DMS79 treated with DMSO at 0.1 percent for 48 hours (cell line): ENCODE data around the gene GATC.

Source experiments
- DNase-seq: peaks from one replicate; lab custom pipeline; 2025; lab: John Stamatoyannopoulos, UW

GATC gene

DNA sequence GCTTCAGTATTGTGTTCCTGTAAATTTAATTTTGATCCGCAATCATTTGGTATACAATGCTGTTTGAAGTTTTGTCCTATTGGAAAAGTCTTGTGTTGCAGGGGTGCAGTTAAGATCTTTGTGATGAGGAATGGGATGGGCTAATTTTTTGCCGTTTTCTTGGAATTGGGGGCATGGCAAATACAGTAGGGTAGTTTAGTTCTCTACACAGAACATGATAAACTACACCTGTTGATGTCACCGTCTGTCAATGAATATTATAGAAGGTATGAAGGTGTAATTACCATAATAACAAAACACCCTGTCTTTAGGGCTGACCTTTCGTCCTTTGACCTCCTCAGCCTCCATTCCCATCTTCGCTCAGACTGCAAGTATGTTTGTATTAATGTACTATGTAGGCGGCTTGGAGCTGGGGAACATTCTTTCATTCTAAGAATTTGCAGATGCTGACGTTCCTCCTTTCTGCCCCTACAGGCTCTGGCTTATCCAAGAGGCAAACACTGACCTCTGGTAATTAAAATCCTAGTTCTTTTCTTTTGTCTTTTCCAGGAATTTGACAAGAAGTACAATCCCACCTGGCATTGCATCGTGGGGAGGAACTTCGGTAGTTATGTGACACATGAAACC is 51.4 kb downstream of the GATC start:
- no peak for DNase-seq

DNA sequence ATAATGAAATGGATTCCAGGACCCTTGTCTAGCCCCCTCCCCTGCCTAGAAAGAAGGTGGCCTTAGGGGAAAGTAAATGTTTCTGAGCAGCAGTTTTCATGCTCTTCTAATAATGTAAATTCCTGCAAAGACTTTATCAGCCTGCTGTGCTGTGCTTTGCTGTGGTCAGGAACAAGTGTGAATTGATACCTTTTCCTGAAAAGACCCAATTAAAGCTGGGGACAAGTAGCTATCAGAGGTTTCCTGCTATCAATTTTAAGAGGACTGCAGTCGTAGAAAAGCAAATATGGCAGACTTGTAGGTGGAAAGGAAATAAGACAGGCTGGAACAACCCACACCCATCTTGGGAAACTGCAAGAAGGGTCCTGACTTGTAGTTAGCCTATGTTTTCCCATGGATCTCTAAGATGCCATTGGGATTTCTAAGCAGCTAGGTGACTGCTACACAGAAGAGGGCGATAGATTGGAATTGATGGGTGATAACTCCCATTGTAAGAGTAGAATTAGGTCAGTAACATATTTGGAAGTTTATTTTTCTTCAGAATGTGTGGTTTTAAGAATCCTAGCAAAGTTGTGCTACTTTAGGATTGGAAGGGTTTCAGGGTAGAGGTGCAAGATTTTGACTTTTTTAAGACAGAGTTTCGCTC is 52.7 kb downstream of the GATC start:
- no peak for DNase-seq

DNA sequence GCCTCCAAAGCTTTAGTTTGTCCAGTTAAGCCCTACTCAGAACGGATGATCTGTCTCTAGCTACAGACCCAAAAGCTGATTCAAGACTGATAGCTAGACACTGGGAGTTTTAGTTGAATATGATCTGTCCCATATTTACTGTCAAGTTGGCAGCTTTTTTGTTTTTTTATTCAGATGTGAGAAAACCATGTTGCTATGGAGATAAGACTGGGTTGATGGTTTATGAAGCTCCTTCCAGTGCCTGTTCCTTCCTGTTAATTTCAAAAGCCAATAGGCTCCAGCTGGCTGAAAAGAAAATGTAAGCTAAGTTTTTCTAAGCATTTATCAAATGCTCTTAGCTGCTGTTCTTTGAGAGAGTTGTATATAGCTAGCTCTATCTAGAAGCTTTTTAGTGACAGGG is 54.3 kb downstream of the GATC start:
- no peak for DNase-seq

DNA sequence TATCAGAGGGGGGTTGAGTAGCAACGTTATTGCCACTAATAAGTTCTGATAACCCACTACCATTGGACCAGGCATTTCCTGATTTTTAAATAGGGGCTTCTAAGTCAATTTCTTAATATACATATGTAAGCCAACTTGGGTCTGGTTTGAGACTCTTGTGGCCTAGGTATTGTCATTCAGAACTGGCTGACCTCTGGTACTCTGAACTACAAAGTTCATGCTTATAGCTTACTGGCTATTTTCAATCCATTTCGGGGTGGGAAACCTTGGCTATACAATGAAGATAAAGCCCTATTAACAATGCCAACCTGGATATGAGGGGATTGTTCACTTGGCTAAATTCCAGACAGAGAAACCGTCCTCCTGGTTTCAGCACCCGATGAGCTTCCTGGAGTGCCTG is 58.3 kb downstream of the GATC start:
- DNase-seq, result no peak

DNA sequence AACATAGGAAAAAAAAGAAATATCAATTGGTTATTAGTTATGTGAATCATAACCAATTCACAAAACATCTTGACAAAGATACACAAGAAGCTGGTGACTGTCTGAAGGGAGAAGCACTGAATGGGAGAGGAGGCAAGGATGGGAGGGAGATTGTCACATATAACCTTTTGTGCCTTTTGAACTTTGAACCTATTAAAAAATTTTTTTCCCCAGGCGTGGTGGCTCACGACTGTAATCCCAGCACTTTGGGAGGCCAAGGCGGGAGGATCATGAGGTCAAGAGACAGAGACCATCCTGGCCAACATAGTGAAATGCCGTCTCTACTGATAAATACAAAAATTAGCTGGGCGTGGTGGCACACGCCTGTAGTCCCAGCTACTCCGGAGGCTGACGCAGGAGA is 62.3 kb downstream of the GATC start:
- no peak for DNase-seq
